ENCODE measurements around the gene SELENOP. TPM values are rescaled to one million over a fixed set of nuclear protein-coding genes. Genes with fewer than 3 reads are reported as not detected.

The SELENOP gene
- total and polyA plus RNA-seq, 2 donors (not counting 3 experiments of a cell fraction or from before 2014, with no cell fraction given), result 0.22 to 1.5 TPM

DNA sequence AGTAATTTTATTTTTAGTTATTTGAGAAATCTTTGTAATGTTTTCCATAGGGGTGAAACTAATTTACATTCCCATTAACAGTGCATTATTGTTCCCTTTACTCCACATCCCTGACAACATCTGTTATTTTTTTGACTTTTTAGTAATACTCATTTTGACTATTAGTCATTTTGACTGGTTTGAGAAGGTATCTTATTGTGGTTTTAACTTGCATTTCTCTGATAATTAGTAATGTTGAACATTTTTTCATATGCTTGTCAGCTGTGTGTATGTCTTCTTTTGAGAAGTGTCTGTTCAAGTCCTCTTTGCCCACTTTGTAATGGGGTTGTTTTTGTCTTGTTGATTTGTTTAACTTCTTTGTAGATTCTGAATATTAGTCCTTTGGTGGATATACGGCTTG lies 27.6 kb downstream of the SELENOP start:
- no peaks in the 10 kb centered on the region for H3K9me1 ChIP-seq (replicated peaks; ENCODE audit: control insufficient read depth, extremely low read depth, insufficient read depth, low read length)
- H3K36me3 ChIP-seq (ENCODE audit: control insufficient read depth in 2 of 2, extremely low read depth in 1 of 2, insufficient read depth in 2 of 2, low read length in 2 of 2), result no peaks in the 10 kb centered on the region
- no peak overlapping the region for H3K27ac ChIP-seq (ENCODE audit: insufficient read depth, low read depth, low read length)
- H3K27me3 ChIP-seq (ENCODE audit: control insufficient read depth in 2 of 2, insufficient read depth in 2 of 2, low read length in 2 of 2), result no peaks in the 10 kb centered on the region
- H3K4me3 ChIP-seq (replicated peaks in 1 of 3; ENCODE audit: insufficient read depth in 1 of 3, low read depth in 1 of 3, low read length in 3 of 3), result no peak overlapping the region
- no peaks in the 10 kb centered on the region for H3K9me3 ChIP-seq (replicated peaks; ENCODE audit: control insufficient read depth, insufficient read depth, low read length)
- FAIRE-seq, result no peak
- H2AFZ ChIP-seq (ENCODE audit: low read depth, low read length), result no peak overlapping the region
- POLR2A ChIA-PET, result no interaction called here
- dilution Hi-C loops (cut with MboI; ENCODE audit: extremely low pct_ligation_motif_present, low sequenced_read_pairs) (no loop called here), intact Hi-C loops (cut with micrococcal nuclease) (no loop called here)
- no peaks in the 10 kb centered on the region for H4K20me1 ChIP-seq (replicated peaks; ENCODE audit: control insufficient read depth, extremely low read depth, insufficient read depth, low read length)
- no peak overlapping the region for H3K4me2 ChIP-seq (ENCODE audit: insufficient read depth, low read length)
- H3K79me2 ChIP-seq (ENCODE audit: control insufficient read depth, insufficient read depth, low read length), result no peaks in the 10 kb centered on the region
- no peak overlapping the region for H3K9ac ChIP-seq (replicated peaks; ENCODE audit: extremely low read depth, insufficient read depth, low read length)
- no peak for DNase-seq (ENCODE audit: low read depth, low spot score)
- no peaks in the 10 kb centered on the region for H3K4me1 ChIP-seq (ENCODE audit: control insufficient read depth, extremely low read depth, insufficient read depth, low read length)
- CTCF ChIA-PET, result no interaction called here
- no peak for TF ChIP-seq POLR2A (IDR thresholded peaks at IDR 0.05; ENCODE audit: low read depth, low read length)
- TF ChIP-seq JUN (IDR thresholded peaks at IDR 0.05; ENCODE audit: borderline replicate concordance, insufficient read depth, insufficient read length, low read depth), result no peak
- no peak for TF ChIP-seq MYC (IDR thresholded peaks at IDR 0.05; ENCODE audit: low read depth, low read length)
- TF ChIP-seq POLR2AphosphoS5 (IDR thresholded peaks at IDR 0.05; ENCODE audit: insufficient read depth, low read depth, low read length), result no peak
- TF ChIP-seq EZH2 (IDR thresholded peaks at IDR 0.05; ENCODE audit: borderline replicate concordance, low read depth, low read length, severe bottlenecking), result no peak
- no peak for TF ChIP-seq FOS (IDR thresholded peaks at IDR 0.05; ENCODE audit: borderline replicate concordance, insufficient read depth, low read length)
- TF ChIP-seq, protein P1, sequence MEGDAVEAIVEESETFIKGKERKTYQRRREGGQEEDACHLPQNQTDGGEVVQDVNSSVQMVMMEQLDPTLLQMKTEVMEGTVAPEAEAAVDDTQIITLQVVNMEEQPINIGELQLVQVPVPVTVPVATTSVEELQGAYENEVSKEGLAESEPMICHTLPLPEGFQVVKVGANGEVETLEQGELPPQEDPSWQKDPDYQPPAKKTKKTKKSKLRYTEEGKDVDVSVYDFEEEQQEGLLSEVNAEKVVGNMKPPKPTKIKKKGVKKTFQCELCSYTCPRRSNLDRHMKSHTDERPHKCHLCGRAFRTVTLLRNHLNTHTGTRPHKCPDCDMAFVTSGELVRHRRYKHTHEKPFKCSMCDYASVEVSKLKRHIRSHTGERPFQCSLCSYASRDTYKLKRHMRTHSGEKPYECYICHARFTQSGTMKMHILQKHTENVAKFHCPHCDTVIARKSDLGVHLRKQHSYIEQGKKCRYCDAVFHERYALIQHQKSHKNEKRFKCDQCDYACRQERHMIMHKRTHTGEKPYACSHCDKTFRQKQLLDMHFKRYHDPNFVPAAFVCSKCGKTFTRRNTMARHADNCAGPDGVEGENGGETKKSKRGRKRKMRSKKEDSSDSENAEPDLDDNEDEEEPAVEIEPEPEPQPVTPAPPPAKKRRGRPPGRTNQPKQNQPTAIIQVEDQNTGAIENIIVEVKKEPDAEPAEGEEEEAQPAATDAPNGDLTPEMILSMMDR (IDR thresholded peaks at IDR 0.05; ENCODE audit: extremely low read depth in 1 of 2, insufficient read depth in 1 of 2, low read depth in 1 of 2, low read length in 2 of 2), result no peak
- TF ChIP-seq, protein P2, sequence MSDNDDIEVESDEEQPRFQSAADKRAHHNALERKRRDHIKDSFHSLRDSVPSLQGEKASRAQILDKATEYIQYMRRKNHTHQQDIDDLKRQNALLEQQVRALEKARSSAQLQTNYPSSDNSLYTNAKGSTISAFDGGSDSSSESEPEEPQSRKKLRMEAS (IDR thresholded peaks at IDR 0.05; ENCODE audit: insufficient read depth, insufficient read length), result no peak
- TF ChIP-seq GATA2 (IDR thresholded peaks at IDR 0.05; ENCODE audit: insufficient read depth, insufficient read length, low read depth, low read length), result no peak
- BruUV-seq (replicated peaks), result no TSS peak

All from endothelial cell of umbilical vein (primary cell).